B cell (primary cell): Measurements from ENCODE around the gene CHCHD1. TPM values are rescaled to one million over a fixed set of nuclear protein-coding genes. Genes with fewer than 3 reads are reported as not detected.

Source experiments
- ATAC-seq: fragments of 200-7000 bp; cut with Tn5 transposase; one replicate; pipeline ENCODE4 v1.10.0; 2021; ENCODE audit warnings: low read depth, mild to moderate bottlenecking, moderate number of reproducible peaks, moderate library complexity
- CTCF ChIA-PET: fragments of 350-600 bp; sonication (Branson Sonifier 250); formaldehyde crosslinking; loops from one replicate; lab custom pipeline; 2021; ENCODE audit warnings: antibody characterized with exemption, inconsistent platforms; lab: Charles Lee
- POLR2A ChIA-PET: fragments of 350-600 bp; sonication (Branson Sonifier 250); formaldehyde crosslinking; loops from one replicate; lab custom pipeline; 2021; ENCODE audit warnings: antibody characterized with exemption; lab: Charles Lee
- DNase-seq: peaks from one replicate; pipeline ENCODE4 v3.0.0; 2013
- H2AFZ ChIP-seq: 2 replicates; pipeline ENCODE4 v1.6.1; 2012; ENCODE audit warnings: mild to moderate bottlenecking, low read depth, low read length; ENCODE audit not compliant: insufficient read depth, poor library complexity, severe bottlenecking
- H3K27ac ChIP-seq, 2 donors: 1 replicate in 1 of 2; 2 replicates in 1 of 2; pipeline ENCODE4 v1.5.1; 2012 to 2013; ENCODE audit warnings: low read length in 2 of 2, mild to moderate bottlenecking in 2 of 2, moderate library complexity in 1 of 2
- H3K27me3 ChIP-seq, 4 experiments: fragments of 200-600 bp in 1 of 4; sonication (generic) in 1 of 4; replicated peaks in 1 of 4; 1 replicate in 2 of 4; 2 replicates in 2 of 4; pipeline versions ENCODE4 v1.6.1 to v1.7.0; 2013 to 2016; ENCODE audit warnings: low read length in 3 of 4, mild to moderate bottlenecking in 2 of 4, mixed read lengths in 1 of 4, moderate library complexity in 1 of 4; ENCODE audit not compliant: insufficient read depth in 4 of 4, control insufficient read depth in 3 of 4; ENCODE audit errors: control extremely low read depth in 1 of 4
- H3K36me3 ChIP-seq, 2 experiments: replicated peaks in 1 of 2; 1 replicate in 1 of 2; 2 replicates in 1 of 2; pipeline versions ENCODE4 v1.6.1 to v1.7.1; 2013; ENCODE audit warnings: low read length in 1 of 2; ENCODE audit not compliant: insufficient read depth in 2 of 2, control insufficient read depth in 1 of 2; ENCODE audit errors: control extremely low read depth in 1 of 2, extremely low read depth in 1 of 2
- H3K4me1 ChIP-seq, 2 donors: fragments of 200-600 bp in 1 of 2; sonication (generic) in 1 of 2; 1 replicate in 1 of 2; 2 replicates in 1 of 2; pipeline versions ENCODE4 v1.5.1 to v1.6.1; 2013 to 2017; ENCODE audit warnings: low read length in 2 of 2; ENCODE audit not compliant: control insufficient read depth in 2 of 2, insufficient read depth in 2 of 2
- H3K4me2 ChIP-seq: replicated peaks from 2 replicates; pipeline ENCODE3; 2012; ENCODE audit warnings: mild to moderate bottlenecking, low read depth, low read length; ENCODE audit not compliant: poor library complexity, severe bottlenecking
- H3K4me3 ChIP-seq, 5 experiments: fragments of 200-600 bp in 1 of 5; sonication (generic) in 1 of 5; 1 replicate in 3 of 5; 2 replicates in 2 of 5; pipeline versions ENCODE4 v1.5.1 to v1.7.0; 2011 to 2016; ENCODE audit warnings: low read length in 4 of 5, mild to moderate bottlenecking in 4 of 5, low read depth in 2 of 5, control low read depth in 1 of 5, moderate library complexity in 1 of 5; ENCODE audit not compliant: insufficient read depth in 1 of 5; ENCODE audit errors: control extremely low read depth in 1 of 5, extremely low read depth in 1 of 5
- H3K79me2 ChIP-seq: fragments of 200-600 bp; sonication (generic); one replicate; pipeline ENCODE4 v1.6.0; 2016; ENCODE audit warnings: low read length; ENCODE audit not compliant: control insufficient read depth, insufficient read depth
- H3K9ac ChIP-seq: fragments of 200-600 bp; sonication (generic); 2 replicates; pipeline ENCODE4 v1.6.1; 2017; ENCODE audit warnings: mild to moderate bottlenecking, low read length, moderate library complexity
- H3K9me3 ChIP-seq, 3 donors: one replicate each; pipeline versions ENCODE4 v1.6.1 to v1.7.1; 2013; ENCODE audit warnings: low read length in 2 of 3; ENCODE audit not compliant: control insufficient read depth in 2 of 3, insufficient read depth in 1 of 3; ENCODE audit errors: control extremely low read depth in 1 of 3
- H4K20me1 ChIP-seq: 2 replicates; pipeline ENCODE4 v1.6.0; 2012; ENCODE audit warnings: mild to moderate bottlenecking, low read length; ENCODE audit not compliant: insufficient read depth, control insufficient read depth, poor library complexity, severe bottlenecking
- H3K27ac Mint-ChIP-seq: one replicate; pipeline ENCODE4 v1.8.0; 2021; ENCODE audit warnings: mixed read lengths
- H3K27me3 Mint-ChIP-seq: one replicate; pipeline ENCODE4 v1.8.0; 2021; ENCODE audit warnings: mixed read lengths
- H3K4me1 Mint-ChIP-seq: one replicate; pipeline ENCODE4 v1.8.0; 2021; ENCODE audit warnings: mixed read lengths
- H3K4me3 Mint-ChIP-seq: one replicate; pipeline ENCODE4 v1.8.0; 2021; ENCODE audit warnings: mixed read lengths
- H3K9me3 Mint-ChIP-seq: one replicate; pipeline ENCODE4 v1.8.0; 2022; ENCODE audit warnings: mixed read lengths; ENCODE audit not compliant: insufficient read depth
- EZH2 ChIP-seq: IDR thresholded peaks from 2 replicates; pipeline ENCODE4 v1.6.1; 2012; ENCODE audit warnings: borderline replicate concordance, low read depth, mild to moderate bottlenecking, moderate library complexity, low read length; ENCODE audit not compliant: insufficient read depth, poor library complexity, severe bottlenecking
- WGBS: methylation state at CpG from one replicate; pipeline ENCODE4 v1.1.5; 2013; ENCODE audit warnings: missing lambda C conversion rate; ENCODE audit not compliant: insufficient coverage; 5-methylcytosine and 5-hydroxymethylcytosine counted together
- intact Hi-C: fragments of 100-400 bp; cut with micrococcal nuclease; formaldehyde crosslinking; loops from one replicate; pipeline ENCODE4 v1.10.0; 2022
- polyA plus RNA-seq: library from polyadenylated mRNA; depleted of rRNA; stranded (reverse); fragments of >200 nt; gene quantifications from 2 replicates; pipeline ENCODE4 v1.2.3, GENCODE V29; 2012
- total RNA-seq, 2 donors: library from RNA; stranded (reverse); fragments of 120-200 nt in 1 of 2; gene quantifications; 1 replicate in 1 of 2; 2 replicates in 1 of 2; pipeline versions ENCODE4 v1.2.3 to v1.2.4, GENCODE V29; 2013 to 2022
- TF ChIP-seq, protein P1 (sequence below): fragments of 200-600 bp; IDR thresholded peaks from one replicate; pipeline ENCODE4 v1.8.0; 2022; ENCODE audit warnings: antibody characterized with exemption, mild to moderate bottlenecking

The CHCHD1 gene
- total and polyA plus RNA-seq, 2 donors (not counting 1 experiment from before 2014, with no cell fraction given): 11.9 to 14.7 TPM

DNA sequence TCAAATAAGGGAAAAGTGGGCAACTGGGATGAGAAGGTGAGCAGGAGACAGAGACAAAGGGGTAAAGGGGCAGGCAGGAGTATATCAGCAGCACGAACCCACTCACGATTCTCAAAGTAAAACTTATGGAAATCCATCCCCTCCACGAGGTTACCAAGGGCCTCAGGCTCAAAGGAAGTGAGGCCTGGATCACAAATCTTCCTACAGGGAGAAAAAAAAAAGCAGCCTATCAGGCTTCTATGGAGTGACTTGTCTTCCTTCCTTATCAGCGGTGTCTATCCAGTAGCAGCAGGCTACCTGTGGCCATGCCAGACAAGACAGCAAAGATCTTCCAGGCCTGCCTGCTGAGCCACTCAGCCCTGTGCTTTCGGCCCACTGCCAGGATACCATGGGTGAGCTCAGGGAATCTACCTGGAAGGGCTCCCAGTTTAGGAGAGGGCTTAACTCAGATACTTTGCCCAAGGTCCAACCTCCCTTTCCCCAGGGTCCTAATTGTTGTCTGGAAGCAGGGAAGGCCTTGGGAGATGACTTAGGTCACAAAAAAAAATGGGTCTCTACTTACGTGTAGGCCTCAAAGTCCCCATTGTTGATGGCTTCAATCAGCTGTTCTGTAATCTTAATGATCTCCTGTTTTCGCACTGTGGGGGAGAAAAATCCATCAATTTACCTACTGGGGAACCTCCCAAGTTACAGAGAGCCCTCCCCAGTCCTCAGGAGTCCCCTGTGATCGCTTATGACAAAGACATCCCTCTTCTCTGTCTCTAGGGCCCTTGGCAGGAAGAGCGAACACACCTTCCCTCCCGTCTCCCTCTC, 35.3 kb downstream of the CHCHD1 start:
- intact Hi-C loops: no loop called here
- ATAC-seq (no peak), DNase-seq (no peak)
- Histone ChIP-seq H2AFZ (no peak overlapping the region), H3K9ac (no peak overlapping the region), H3K27ac (no peak overlapping the region), H3K9me3 (no peaks in the 10 kb centered on the region), H3K36me3 (peaks cover 0 to 29% of the 10 kb centered on the region in 2 experiments), H3K4me3 (no peak overlapping the region), H3K27me3 (no peaks in the 10 kb centered on the region), H3K79me2 (no peaks in the 10 kb centered on the region), H4K20me1 (no peaks in the 10 kb centered on the region), H3K4me2 (no peak overlapping the region), H3K4me1 (peaks cover 0 to 3% of the 10 kb centered on the region in 2 donors)
- ChIA-PET CTCF (interaction anchor here (2.5 kb wide), 1 partner anchor 63 kb away, joined by 6 read pairs; no protein-coding TSS in a partner anchor), POLR2A (no interaction called here)
- no peaks in the 10 kb centered on the region for H3K9me3 Mint-ChIP-seq
- 95% methylated on average over 9 of the region's 10 CpGs for WGBS
- no peaks in the 10 kb centered on the region for H3K27me3 Mint-ChIP-seq
- TF ChIP-seq, protein P1, sequence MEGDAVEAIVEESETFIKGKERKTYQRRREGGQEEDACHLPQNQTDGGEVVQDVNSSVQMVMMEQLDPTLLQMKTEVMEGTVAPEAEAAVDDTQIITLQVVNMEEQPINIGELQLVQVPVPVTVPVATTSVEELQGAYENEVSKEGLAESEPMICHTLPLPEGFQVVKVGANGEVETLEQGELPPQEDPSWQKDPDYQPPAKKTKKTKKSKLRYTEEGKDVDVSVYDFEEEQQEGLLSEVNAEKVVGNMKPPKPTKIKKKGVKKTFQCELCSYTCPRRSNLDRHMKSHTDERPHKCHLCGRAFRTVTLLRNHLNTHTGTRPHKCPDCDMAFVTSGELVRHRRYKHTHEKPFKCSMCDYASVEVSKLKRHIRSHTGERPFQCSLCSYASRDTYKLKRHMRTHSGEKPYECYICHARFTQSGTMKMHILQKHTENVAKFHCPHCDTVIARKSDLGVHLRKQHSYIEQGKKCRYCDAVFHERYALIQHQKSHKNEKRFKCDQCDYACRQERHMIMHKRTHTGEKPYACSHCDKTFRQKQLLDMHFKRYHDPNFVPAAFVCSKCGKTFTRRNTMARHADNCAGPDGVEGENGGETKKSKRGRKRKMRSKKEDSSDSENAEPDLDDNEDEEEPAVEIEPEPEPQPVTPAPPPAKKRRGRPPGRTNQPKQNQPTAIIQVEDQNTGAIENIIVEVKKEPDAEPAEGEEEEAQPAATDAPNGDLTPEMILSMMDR: no peak
- no peak overlapping the region for H3K27ac Mint-ChIP-seq
- peaks cover 2% of the 10 kb centered on the region for H3K4me1 Mint-ChIP-seq
- H3K4me3 Mint-ChIP-seq: no peak overlapping the region

DNA sequence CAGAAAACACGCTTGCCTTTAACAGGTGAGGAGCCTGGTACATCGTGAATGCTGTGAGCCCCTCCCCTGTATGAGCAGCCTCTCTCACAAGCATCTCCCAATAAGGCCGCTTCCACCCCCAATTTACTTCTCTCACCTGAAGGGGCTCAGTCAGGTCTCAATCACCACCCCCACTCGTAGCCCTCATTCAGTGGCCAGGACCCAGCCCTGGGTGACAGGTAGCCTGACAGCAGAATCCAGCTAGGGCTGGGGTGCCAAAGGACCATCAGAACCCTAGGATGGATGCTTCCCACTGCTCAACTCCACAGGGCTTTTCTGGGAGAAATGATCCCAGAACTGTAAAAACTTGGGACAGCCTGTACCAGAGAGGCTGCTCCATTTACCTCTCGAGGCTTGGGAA, 36.0 kb downstream of the CHCHD1 start:
- H3K27me3 Mint-ChIP-seq: no peaks in the 10 kb centered on the region
- no peak overlapping the region for H3K4me3 Mint-ChIP-seq
- H3K9me3 ChIP-seq: no peaks in the 10 kb centered on the region
- peaks cover 0 to 34% of the 10 kb centered on the region in 2 experiments for H3K36me3 ChIP-seq
- H3K4me3 ChIP-seq: no peak overlapping the region
- no peak for DNase-seq
- ATAC-seq: no peak
- WGBS: 94% methylated on average over 5 of the region's 5 CpGs
- TF ChIP-seq, protein P1: no peak
- TF ChIP-seq EZH2: no peak
- H3K4me2 ChIP-seq: no peak overlapping the region
- no peaks in the 10 kb centered on the region for H3K79me2 ChIP-seq
- no peaks in the 10 kb centered on the region for H3K4me1 Mint-ChIP-seq
- H2AFZ ChIP-seq: no peak overlapping the region
- no peaks in the 10 kb centered on the region for H3K4me1 ChIP-seq
- H3K9me3 Mint-ChIP-seq: no peaks in the 10 kb centered on the region
- no peak overlapping the region for H3K27ac ChIP-seq
- ChIA-PET POLR2A (no interaction called here), CTCF (interaction anchor here (1.0 kb wide), 1 partner anchor 264 kb away, joined by 3 read pairs; no protein-coding TSS in a partner anchor)
- H3K27me3 ChIP-seq: no peaks in the 10 kb centered on the region
- no peaks in the 10 kb centered on the region for H4K20me1 ChIP-seq
- H3K27ac Mint-ChIP-seq: no peak overlapping the region
- no peak overlapping the region for H3K9ac ChIP-seq
- intact Hi-C loops: no loop called here
